HEK293T (cell line): ENCODE data around the gene HELZ.
"Not testable (repeated sequence)": the region's sequence is repeated elsewhere in the genome, so short reads cannot be mapped to it uniquely, and the experiment has no call there.

Experiments used
- CTCF ChIA-PET: fragments of 350-600 bp; formaldehyde crosslinking; extraction: SDS; loops from one replicate; lab custom pipeline; 2021; ENCODE audit warnings: antibody characterized with exemption, inconsistent platforms; lab: Yijun Ruan, JAX
- POLR2A ChIA-PET: fragments of 350-600 bp; formaldehyde crosslinking; extraction: SDS; loops from one replicate; lab custom pipeline; 2020; ENCODE audit warnings: antibody characterized with exemption, inconsistent platforms; lab: Yijun Ruan, JAX
- DNase-seq: peaks from one replicate; pipeline ENCODE4 v3.0.0; 2012; ENCODE audit warnings: mixed read lengths; ENCODE audit errors: extremely low spot score
- ARNT ChIP-seq: fragments of 450-650 bp; IDR thresholded peaks from 2 replicates; pipeline ENCODE4 v1.6.1; 2017; ENCODE audit warnings: mild to moderate bottlenecking
- BHLHE40 ChIP-seq: fragments of 450-650 bp; IDR thresholded peaks from 2 replicates; pipeline ENCODE4 v1.6.1; 2016; ENCODE audit warnings: mild to moderate bottlenecking, moderate library complexity, borderline replicate concordance
- CTBP1 ChIP-seq: fragments of 450-650 bp; IDR thresholded peaks from 2 replicates; pipeline ENCODE4 v1.6.1; 2016; ENCODE audit warnings: borderline replicate concordance
- ELF4 ChIP-seq: fragments of 450-650 bp; IDR thresholded peaks from 2 replicates; pipeline ENCODE4 v1.6.1; 2017; ENCODE audit warnings: antibody characterized with exemption
- FOXA1 ChIP-seq: fragments of 450-650 bp; IDR thresholded peaks from 2 replicates; pipeline ENCODE4 v1.6.1; 2016; ENCODE audit warnings: mild to moderate bottlenecking
- FOXK2 ChIP-seq: fragments of 450-650 bp; IDR thresholded peaks from 2 replicates; pipeline ENCODE4 v1.6.1; 2016; ENCODE audit warnings: mild to moderate bottlenecking
- FOXM1 ChIP-seq: fragments of 450-650 bp; IDR thresholded peaks from 2 replicates; pipeline ENCODE4 v1.6.1; 2017; ENCODE audit warnings: mild to moderate bottlenecking, borderline replicate concordance
- HDGF ChIP-seq: fragments of 450-650 bp; IDR thresholded peaks from 2 replicates; pipeline ENCODE4 v1.6.1; 2017; ENCODE audit warnings: antibody characterized with exemption, borderline replicate concordance
- L3MBTL2 ChIP-seq: fragments of 450-650 bp; conservative IDR thresholded peaks from 2 replicates; pipeline ENCODE4 v1.6.1; 2016; ENCODE audit warnings: mild to moderate bottlenecking
- LEF1 ChIP-seq: fragments of 450-650 bp; IDR thresholded peaks from 2 replicates; pipeline ENCODE4 v1.6.1; 2017; ENCODE audit warnings: mild to moderate bottlenecking, borderline replicate concordance
- NFRKB ChIP-seq: fragments of 450-650 bp; IDR thresholded peaks from 2 replicates; pipeline ENCODE4 v1.6.1; 2016; ENCODE audit warnings: mild to moderate bottlenecking, moderate library complexity
- SP1 ChIP-seq: fragments of 450-650 bp; IDR thresholded peaks from 2 replicates; pipeline ENCODE4 v1.6.1; 2017
- SUZ12 ChIP-seq: fragments of 450-650 bp; IDR thresholded peaks from 2 replicates; pipeline ENCODE4 v1.6.1; 2016; ENCODE audit warnings: mild to moderate bottlenecking
- TARDBP ChIP-seq: fragments of 450-650 bp; IDR thresholded peaks from 2 replicates; pipeline ENCODE4 v1.6.1; 2016
- ZNF384 ChIP-seq: fragments of 450-650 bp; IDR thresholded peaks from 2 replicates; pipeline ENCODE4 v1.6.1; 2016
- TF ChIP-seq, protein P1 (sequence below): fragments of 450-650 bp; IDR thresholded peaks from 2 replicates; pipeline ENCODE4 v1.6.1; 2016

Gene HELZ

DNA sequence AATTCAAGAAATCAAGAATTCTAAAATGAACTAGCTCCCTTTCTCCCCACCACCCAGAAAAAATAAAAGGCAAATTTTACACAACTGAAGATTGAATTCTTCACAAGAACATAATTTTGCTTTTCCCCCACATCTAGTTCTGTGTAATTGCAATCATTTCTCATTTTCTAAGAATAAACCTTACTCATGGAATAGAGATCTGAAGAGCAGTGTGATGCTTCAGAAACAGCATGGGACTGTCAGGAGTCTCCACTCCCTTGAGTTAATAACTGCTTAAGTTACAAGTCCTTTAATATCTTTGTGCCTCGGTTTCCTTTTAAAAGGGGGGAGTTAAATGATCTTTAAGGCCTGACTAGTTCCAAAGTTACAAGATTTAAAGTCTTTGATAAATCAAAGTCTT lies 147.0 kb downstream of the HELZ start:
- POLR2A ChIA-PET = no interaction called here
- no peak for DNase-seq
- TF ChIP-seq, protein P1, sequence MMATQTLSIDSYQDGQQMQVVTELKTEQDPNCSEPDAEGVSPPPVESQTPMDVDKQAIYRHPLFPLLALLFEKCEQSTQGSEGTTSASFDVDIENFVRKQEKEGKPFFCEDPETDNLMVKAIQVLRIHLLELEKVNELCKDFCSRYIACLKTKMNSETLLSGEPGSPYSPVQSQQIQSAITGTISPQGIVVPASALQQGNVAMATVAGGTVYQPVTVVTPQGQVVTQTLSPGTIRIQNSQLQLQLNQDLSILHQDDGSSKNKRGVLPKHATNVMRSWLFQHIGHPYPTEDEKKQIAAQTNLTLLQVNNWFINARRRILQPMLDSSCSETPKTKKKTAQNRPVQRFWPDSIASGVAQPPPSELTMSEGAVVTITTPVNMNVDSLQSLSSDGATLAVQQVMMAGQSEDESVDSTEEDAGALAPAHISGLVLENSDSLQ = no peak
- no peak for TF ChIP-seq TARDBP
- TF ChIP-seq CTBP1 = no peak
- no peak for TF ChIP-seq LEF1
- no peak for TF ChIP-seq BHLHE40
- no peak for TF ChIP-seq NFRKB
- CTCF ChIA-PET = interaction anchor here (0.5 kb wide), 1 partner anchor 20 kb away, joined by 3 read pairs; no protein-coding TSS in a partner anchor

DNA sequence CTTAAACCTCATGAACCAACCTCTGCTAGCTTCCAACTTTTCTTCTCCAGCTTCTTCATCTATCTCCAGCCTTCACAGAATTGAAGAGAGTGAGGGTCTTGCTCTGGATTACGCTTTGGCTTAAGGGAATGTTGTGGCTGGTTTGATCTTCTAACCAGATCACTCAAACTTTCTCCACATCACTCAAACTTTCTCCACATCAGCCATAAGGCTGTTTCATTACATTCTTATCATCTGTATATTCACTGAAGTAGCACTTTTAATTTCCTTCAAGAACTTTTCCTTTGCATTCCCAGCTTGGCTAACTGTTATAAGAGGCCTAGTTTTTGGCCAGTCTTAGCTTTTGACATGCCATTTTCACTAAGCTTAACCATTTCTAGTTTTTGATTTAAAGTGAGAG lies 148.4 kb downstream of the HELZ start:
- DNase-seq = no peak
- ChIA-PET CTCF (no interaction called here), POLR2A (no interaction called here)
- no peak for TF ChIP-seq NFRKB
- no peak for TF ChIP-seq BHLHE40
- TF ChIP-seq ZNF384 = no peak
- TF ChIP-seq FOXM1 = no peak
- no peak for TF ChIP-seq ARNT
- TF ChIP-seq HDGF = no peak
- TF ChIP-seq SUZ12 = no peak
- TF ChIP-seq CTBP1 = no peak
- no peak for TF ChIP-seq ELF4
- TF ChIP-seq FOXK2 = no peak
- no peak for TF ChIP-seq LEF1
- no peak for TF ChIP-seq TARDBP
- no peak for TF ChIP-seq SP1
- TF ChIP-seq, protein P1 = no peak
- no peak for TF ChIP-seq FOXA1
- TF ChIP-seq L3MBTL2 = no peak

DNA sequence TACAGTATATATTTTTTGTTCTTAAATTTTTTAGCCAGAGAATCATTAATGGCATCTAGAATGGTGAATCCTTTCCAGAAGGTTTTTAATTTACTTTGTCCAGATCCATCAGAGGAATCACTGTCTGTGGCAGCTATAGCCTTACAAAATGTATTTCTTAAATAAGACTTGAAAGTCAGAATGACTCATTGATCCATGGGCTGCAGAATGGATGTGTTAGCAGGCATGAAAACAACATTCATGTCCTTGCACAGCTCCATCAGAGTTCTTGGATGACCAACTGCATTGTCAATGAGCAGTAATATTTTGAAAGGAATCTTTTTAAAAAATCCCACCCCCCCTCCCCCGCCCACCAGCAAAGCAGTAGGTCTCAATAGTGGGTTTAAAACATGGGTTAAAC lies 149.2 kb downstream of the HELZ start:
- DNase-seq = no peak
- ChIA-PET CTCF (no interaction called here), POLR2A (no interaction called here)
- TF ChIP-seq ARNT (no peak), LEF1 (no peak), NFRKB (no peak)

DNA sequence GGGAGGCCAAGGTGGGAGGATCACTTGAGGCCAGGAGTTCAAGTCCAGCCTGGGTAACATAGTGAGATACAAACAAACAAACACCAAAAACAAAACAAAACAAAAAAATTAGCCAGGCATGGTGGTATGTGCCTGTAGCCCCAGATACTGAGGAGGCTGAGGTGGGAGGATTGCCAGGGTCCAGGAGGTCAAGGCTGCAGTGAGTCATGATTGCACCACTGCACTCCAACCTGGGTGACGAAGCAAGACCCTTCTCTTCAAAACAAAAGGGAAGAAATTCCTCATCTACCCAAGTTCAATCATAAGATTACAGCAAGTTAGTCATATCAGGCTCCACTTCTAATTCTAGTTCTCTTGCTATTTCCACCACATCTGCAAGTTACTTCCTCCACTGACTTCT lies 149.7 kb downstream of the HELZ start:
- CTCF ChIA-PET, POLR2A ChIA-PET, DNase-seq: not testable (repeated sequence)

DNA sequence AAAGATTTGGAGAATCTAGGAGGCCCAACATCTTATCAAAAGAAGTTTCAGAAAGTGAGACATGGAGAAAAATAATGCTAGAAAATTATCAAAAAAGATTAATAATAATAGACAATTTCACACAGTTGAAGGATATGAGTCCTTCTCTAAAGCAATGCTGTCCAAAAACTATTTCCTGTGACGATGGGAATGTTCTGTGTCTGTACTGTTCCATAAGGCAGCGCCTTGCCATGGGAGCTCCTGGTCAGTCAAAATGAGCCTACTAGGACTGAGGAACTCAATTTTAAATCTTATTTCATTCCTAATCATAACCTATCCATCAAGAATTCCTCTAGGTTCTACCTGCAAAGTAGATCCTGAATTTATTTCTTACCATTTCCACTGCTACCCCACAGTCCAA lies 151.6 kb downstream of the HELZ start:
- POLR2A ChIA-PET = no interaction called here
- CTCF ChIA-PET = no interaction called here
- TF ChIP-seq BHLHE40 (no peak), FOXK2 (no peak), FOXM1 (no peak), FOXA1 (no peak), SP1 (no peak), LEF1 (no peak), ARNT (no peak)
- TF ChIP-seq, protein P1 = no peak
- DNase-seq = no peak

DNA sequence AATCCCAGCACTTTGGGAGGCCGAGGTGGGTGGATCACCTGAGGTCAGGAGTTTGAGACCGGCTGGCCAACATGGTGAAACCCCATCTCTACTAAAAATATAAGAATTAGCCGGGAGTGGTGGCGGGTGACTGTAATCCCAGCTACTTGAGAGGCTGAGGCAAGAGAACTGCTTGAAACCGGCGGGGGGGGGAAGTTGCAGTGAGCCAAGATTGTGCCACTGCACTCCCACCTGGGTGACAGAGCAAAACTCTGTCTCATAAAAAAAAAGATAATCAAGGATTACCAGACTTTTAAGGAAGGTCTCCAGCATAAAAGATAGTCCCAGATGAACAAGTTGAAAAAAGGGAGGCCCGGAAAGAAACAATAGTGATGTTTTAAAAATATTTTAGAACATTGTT lies 152.3 kb downstream of the HELZ start:
- DNase-seq, CTCF ChIA-PET: not testable (repeated sequence)
- POLR2A ChIA-PET = interaction anchor here (1.1 kb wide), 1 partner anchor 34 kb away, joined by 3 read pairs; no protein-coding TSS in a partner anchor

DNA sequence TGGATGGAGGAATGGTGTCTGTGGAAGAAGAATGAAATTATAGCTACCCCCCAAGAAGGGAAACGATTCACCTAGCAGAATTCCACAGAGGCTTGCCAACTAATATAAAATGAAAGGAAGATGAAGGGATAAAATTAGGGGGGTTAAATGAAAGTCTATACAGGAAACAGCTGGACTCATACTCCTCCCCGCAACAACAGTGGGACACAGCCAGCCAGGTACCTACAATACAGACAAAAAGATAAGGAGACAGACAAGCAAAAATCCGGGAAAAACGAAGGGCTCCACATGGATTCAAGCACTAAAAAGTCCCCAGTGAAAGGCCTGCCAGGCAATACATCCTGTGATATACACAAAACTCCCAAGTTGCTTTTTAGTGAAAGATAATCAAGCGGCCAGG lies 152.7 kb downstream of the HELZ start:
- TF ChIP-seq LEF1 (no peak), ZNF384 (no peak), TARDBP (no peak)
- CTCF ChIA-PET = interaction anchor here (0.6 kb wide), 1 partner anchor 231 kb away, joined by 4 read pairs; no protein-coding TSS in a partner anchor

DNA sequence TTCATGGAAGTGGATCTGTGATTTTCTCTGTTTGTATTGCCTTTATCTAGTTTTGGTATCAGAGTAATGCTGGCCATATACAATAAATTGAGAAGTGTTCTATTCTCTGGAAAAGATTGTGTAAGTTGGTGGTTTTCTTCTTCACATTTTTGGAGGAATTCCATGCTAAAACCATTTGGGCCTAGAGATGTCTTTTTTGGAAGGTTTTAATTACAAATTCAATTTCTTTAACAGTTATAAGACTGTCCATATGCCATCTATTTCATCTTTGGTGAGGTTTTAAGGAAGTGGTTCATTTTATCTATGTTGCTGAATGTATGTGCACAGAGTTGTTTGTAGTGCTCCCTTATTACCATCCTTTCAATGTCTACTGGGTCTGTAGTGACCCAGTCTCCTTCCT lies 154.7 kb downstream of the HELZ start:
- ChIA-PET CTCF (no interaction called here), POLR2A (no interaction called here)
- TF ChIP-seq SP1 (no peak), CTBP1 (no peak), ARNT (no peak), ELF4 (no peak), ZNF384 (no peak), L3MBTL2 (no peak), NFRKB (no peak)
- no peak for DNase-seq

More for the DNA sequence above, 152.7 kb downstream of the HELZ start:
- POLR2A ChIA-PET = interaction anchor here (1.1 kb wide), 1 partner anchor 34 kb away, joined by 3 read pairs; no protein-coding TSS in a partner anchor
- DNase-seq = no peak
